Endothelial cell of umbilical vein (primary cell): ENCODE results near the gene ITGA1. TPM values are rescaled to one million over a fixed set of nuclear protein-coding genes. Genes with fewer than 3 reads are reported as not detected.

ENCODE experiments used
- BruUV-seq: library from RNA; stranded (reverse); fragments of 400-500 nt; replicated peaks from 2 replicates; lab custom pipeline; 2021; lab: Mats Ljungman, UMichigan
- CTCF ChIA-PET: fragments of 300-600, 350-600 bp; sonication (Branson Sonifier 250); formaldehyde crosslinking; loops from one replicate; lab custom pipeline; 2021; ENCODE audit warnings: antibody characterized with exemption, inconsistent platforms; lab: Charles Lee
- POLR2A ChIA-PET: fragments of 300-600, 350-600 bp; sonication (Branson Sonifier 250); formaldehyde crosslinking; loops from one replicate; lab custom pipeline; 2021; ENCODE audit warnings: antibody characterized with exemption, inconsistent platforms; lab: Charles Lee
- DNase-seq: peaks from one replicate; pipeline ENCODE4 v3.0.0-alpha.2; 2011; ENCODE audit warnings: low read depth, low spot score
- FAIRE-seq: peaks from 2 replicates; lab custom pipeline; 2011; peaks lifted over from hg19 to GRCh38; lab: Jason Lieb, UNC
- H2AFZ ChIP-seq: 2 replicates; pipeline ENCODE4 v1.6.0; 2012; ENCODE audit warnings: low read depth, low read length, control low read depth, inconsistent platforms
- H3K27ac ChIP-seq: 2 replicates; pipeline ENCODE4 v1.5.1; 2011; ENCODE audit warnings: low read depth, mild to moderate bottlenecking, control low read depth, low read length, moderate library complexity; ENCODE audit not compliant: insufficient read depth
- H3K27me3 ChIP-seq, 2 experiments: 2 replicates each; pipeline versions ENCODE4 v1.6.0 to v1.6.1; 2011; ENCODE audit warnings: low read length in 2 of 2, mixed read lengths in 1 of 2; ENCODE audit not compliant: control insufficient read depth in 2 of 2, insufficient read depth in 2 of 2
- H3K36me3 ChIP-seq, 2 experiments: 2 replicates in 1 of 2; 3 replicates in 1 of 2; pipeline ENCODE4 v1.5.1; 2011; ENCODE audit warnings: low read length in 2 of 2, mild to moderate bottlenecking in 1 of 2, moderate library complexity in 1 of 2; ENCODE audit not compliant: control insufficient read depth in 2 of 2, insufficient read depth in 2 of 2; ENCODE audit errors: extremely low read depth in 1 of 2
- H3K4me1 ChIP-seq: 3 replicates; pipeline ENCODE4 v1.5.1; 2011; ENCODE audit warnings: mild to moderate bottlenecking, low read length; ENCODE audit not compliant: control insufficient read depth, insufficient read depth; ENCODE audit errors: extremely low read depth
- H3K4me2 ChIP-seq: 2 replicates; pipeline ENCODE4 v1.6.1; 2011; ENCODE audit warnings: low read length, control low read depth, mixed read lengths; ENCODE audit not compliant: insufficient read depth
- H3K4me3 ChIP-seq, 3 experiments: fragments of 200-600 bp in 1 of 3; sonication (generic), shearing (Covaris generic) in 1 of 3; replicated peaks in 1 of 3; 2 replicates each; pipeline ENCODE4 v1.5.1; 2011 to 2016; ENCODE audit warnings: control low read depth in 3 of 3, low read length in 3 of 3, mild to moderate bottlenecking in 2 of 3, inconsistent platforms in 1 of 3, low read depth in 1 of 3, moderate library complexity in 1 of 3; ENCODE audit not compliant: insufficient read depth in 1 of 3
- H3K79me2 ChIP-seq: 2 replicates; pipeline ENCODE4 v1.6.0; 2012; ENCODE audit warnings: low read length, inconsistent platforms; ENCODE audit not compliant: control insufficient read depth, insufficient read depth
- H3K9ac ChIP-seq: replicated peaks from 2 replicates; pipeline ENCODE3; 2011; ENCODE audit warnings: low read length, control low read depth; ENCODE audit not compliant: insufficient read depth; ENCODE audit errors: extremely low read depth
- H3K9me1 ChIP-seq: replicated peaks from 3 replicates; pipeline ENCODE4 v1.6.0; 2011; ENCODE audit warnings: mild to moderate bottlenecking, low read length; ENCODE audit not compliant: control insufficient read depth, insufficient read depth; ENCODE audit errors: extremely low read depth
- H3K9me3 ChIP-seq: replicated peaks from 2 replicates; pipeline ENCODE4 v1.5.1; 2012; ENCODE audit warnings: low read length, inconsistent platforms; ENCODE audit not compliant: control insufficient read depth, insufficient read depth
- H4K20me1 ChIP-seq: replicated peaks from 2 replicates; pipeline ENCODE3; 2011; ENCODE audit warnings: mild to moderate bottlenecking, low read length; ENCODE audit not compliant: control insufficient read depth, insufficient read depth; ENCODE audit errors: extremely low read depth
- EZH2 ChIP-seq: IDR thresholded peaks from 2 replicates; pipeline ENCODE4 v1.6.1; 2012; ENCODE audit warnings: borderline replicate concordance, low read depth, mild to moderate bottlenecking, moderate library complexity, low read length, inconsistent platforms; ENCODE audit not compliant: severe bottlenecking
- FOS ChIP-seq: IDR thresholded peaks from 2 replicates; pipeline ENCODE4 v1.6.1; 2011; ENCODE audit warnings: mild to moderate bottlenecking, low read length, moderate library complexity, borderline replicate concordance; ENCODE audit not compliant: insufficient read depth
- GATA2 ChIP-seq: IDR thresholded peaks from 2 replicates; pipeline ENCODE4 v1.7.0; 2011; ENCODE audit warnings: low read depth, mild to moderate bottlenecking, moderate library complexity, mixed read lengths, low read length; ENCODE audit not compliant: insufficient read length, insufficient read depth
- JUN ChIP-seq: IDR thresholded peaks from 2 replicates; pipeline ENCODE4 v1.6.1; 2011; ENCODE audit warnings: borderline replicate concordance, low read depth; ENCODE audit not compliant: insufficient read length, insufficient read depth
- MYC ChIP-seq: IDR thresholded peaks from one replicate; pipeline ENCODE4 v1.6.1; 2011; ENCODE audit warnings: mild to moderate bottlenecking, low read depth, low read length
- POLR2A ChIP-seq: IDR thresholded peaks from 2 replicates; pipeline ENCODE4 v1.6.1; 2012; ENCODE audit warnings: low read depth, mild to moderate bottlenecking, control low read depth, low read length
- POLR2AphosphoS5 ChIP-seq: IDR thresholded peaks from 2 replicates; pipeline ENCODE4 v1.6.1; 2012; ENCODE audit warnings: low read depth, mild to moderate bottlenecking, control low read depth, low read length, moderate library complexity; ENCODE audit not compliant: insufficient read depth
- dilution Hi-C: fragments of 300-500 bp; cut with MboI; formaldehyde crosslinking; loops from one replicate; pipeline ENCODE4 v1.15.0; 2019; ENCODE audit warnings: low sequenced_read_pairs; ENCODE audit not compliant: extremely low pct_ligation_motif_present
- intact Hi-C: fragments of 100-400 bp; cut with micrococcal nuclease; formaldehyde crosslinking; loops from one replicate; pipeline ENCODE4 v1.10.0; 2022
- polyA plus RNA-seq, 4 experiments: library from polyadenylated mRNA; depleted of rRNA in 3 of 4; stranded (reverse) in 3 of 4; unstranded in 1 of 4; fragments of >200 nt; gene quantifications; 2 replicates each; pipeline versions ENCODE4 v1.2.1 to v1.2.3, GENCODE V29; 2011 to 2012; ENCODE audit warnings: missing spikeins in 1 of 4
- total RNA-seq: library from RNA; stranded (reverse); gene quantifications from 2 replicates; pipeline ENCODE4 v1.2.3, GENCODE V29; 2021
- TF ChIP-seq, protein P1 (sequence below): IDR thresholded peaks from 2 replicates; pipeline ENCODE4 v1.6.1; 2011; ENCODE audit not compliant: insufficient read depth, insufficient read length
- TF ChIP-seq, protein P2 (sequence below), 2 donors: IDR thresholded peaks; 1 replicate in 1 of 2; 2 replicates in 1 of 2; pipeline ENCODE4 v1.5.1; 2011; ENCODE audit warnings: low read length in 2 of 2, mild to moderate bottlenecking in 2 of 2, moderate library complexity in 2 of 2, control low read depth in 1 of 2, inconsistent platforms in 1 of 2, low read depth in 1 of 2; ENCODE audit not compliant: insufficient read depth in 1 of 2; ENCODE audit errors: extremely low read depth in 1 of 2

The ITGA1 gene
- total and polyA plus RNA-seq, 2 donors (not counting 3 experiments of a cell fraction or from before 2014, with no cell fraction given): 0.65 to 1.9 TPM

DNA sequence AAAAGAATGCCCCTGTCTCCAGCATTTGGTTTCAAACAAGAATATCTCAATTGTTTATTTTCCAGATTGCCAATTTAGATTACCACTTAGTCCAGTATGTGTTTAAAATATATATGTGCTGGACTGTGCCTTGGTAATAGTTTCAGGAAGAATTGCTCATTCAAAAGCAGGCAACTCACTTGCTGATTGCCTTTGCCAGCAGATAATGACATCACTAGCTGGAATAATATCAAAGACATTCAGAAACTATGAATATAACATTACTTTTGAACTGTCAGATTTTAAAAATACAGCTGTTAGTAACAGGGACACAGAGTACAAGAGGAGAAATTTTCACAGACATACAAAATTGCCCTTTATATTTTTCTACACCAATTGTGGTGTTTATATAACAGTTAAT is 105.4 kb downstream of the ITGA1 start:
- dilution Hi-C loops: no loop called here
- Histone ChIP-seq H2AFZ (no peak overlapping the region), H3K9me1 (no peaks in the 10 kb centered on the region), H3K9me3 (no peaks in the 10 kb centered on the region), H3K36me3 (no peaks in the 10 kb centered on the region), H3K27ac (no peak overlapping the region), H3K4me3 (no peak overlapping the region), H3K4me1 (peaks cover 5% of the 10 kb centered on the region), H3K4me2 (no peak overlapping the region), H3K27me3 (no peaks in the 10 kb centered on the region), H3K9ac (no peak overlapping the region), H3K79me2 (no peaks in the 10 kb centered on the region), H4K20me1 (no peaks in the 10 kb centered on the region)
- no TSS peak for BruUV-seq
- TF ChIP-seq FOS: peak; percentile 54
- TF ChIP-seq, protein P1, sequence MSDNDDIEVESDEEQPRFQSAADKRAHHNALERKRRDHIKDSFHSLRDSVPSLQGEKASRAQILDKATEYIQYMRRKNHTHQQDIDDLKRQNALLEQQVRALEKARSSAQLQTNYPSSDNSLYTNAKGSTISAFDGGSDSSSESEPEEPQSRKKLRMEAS: no peak
- TF ChIP-seq POLR2AphosphoS5: no peak
- peak; percentile 75 for TF ChIP-seq GATA2
- TF ChIP-seq, protein P2, sequence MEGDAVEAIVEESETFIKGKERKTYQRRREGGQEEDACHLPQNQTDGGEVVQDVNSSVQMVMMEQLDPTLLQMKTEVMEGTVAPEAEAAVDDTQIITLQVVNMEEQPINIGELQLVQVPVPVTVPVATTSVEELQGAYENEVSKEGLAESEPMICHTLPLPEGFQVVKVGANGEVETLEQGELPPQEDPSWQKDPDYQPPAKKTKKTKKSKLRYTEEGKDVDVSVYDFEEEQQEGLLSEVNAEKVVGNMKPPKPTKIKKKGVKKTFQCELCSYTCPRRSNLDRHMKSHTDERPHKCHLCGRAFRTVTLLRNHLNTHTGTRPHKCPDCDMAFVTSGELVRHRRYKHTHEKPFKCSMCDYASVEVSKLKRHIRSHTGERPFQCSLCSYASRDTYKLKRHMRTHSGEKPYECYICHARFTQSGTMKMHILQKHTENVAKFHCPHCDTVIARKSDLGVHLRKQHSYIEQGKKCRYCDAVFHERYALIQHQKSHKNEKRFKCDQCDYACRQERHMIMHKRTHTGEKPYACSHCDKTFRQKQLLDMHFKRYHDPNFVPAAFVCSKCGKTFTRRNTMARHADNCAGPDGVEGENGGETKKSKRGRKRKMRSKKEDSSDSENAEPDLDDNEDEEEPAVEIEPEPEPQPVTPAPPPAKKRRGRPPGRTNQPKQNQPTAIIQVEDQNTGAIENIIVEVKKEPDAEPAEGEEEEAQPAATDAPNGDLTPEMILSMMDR (IDR thresholded peaks at IDR 0.05; ENCODE audit: extremely low read depth in 1 of 2, insufficient read depth in 1 of 2, low read depth in 1 of 2, low read length in 2 of 2): no peak
- no peak for TF ChIP-seq EZH2
- TF ChIP-seq JUN: peak; percentile 15
- TF ChIP-seq POLR2A: no peak
- no peak for TF ChIP-seq MYC
- intact Hi-C loops: no loop called here
- ChIA-PET POLR2A (no interaction called here), CTCF (interaction anchor here (0.7 to 1.5 kb wide), 5 partner anchors 17 to 200 kb away, joined by 3 to 5 read pairs (median 3); no protein-coding TSS in a partner anchor)
- FAIRE-seq (peak; percentile 87), DNase-seq (peak; percentile 83)
